Naive thymus-derived CD8-positive, alpha-beta T cell (primary cell): Measurements from ENCODE around the gene MS4A18. TPM values are rescaled to one million over a fixed set of nuclear protein-coding genes. Genes with fewer than 3 reads are reported as not detected.
"Not testable (repeated sequence)": the region's sequence is repeated elsewhere in the genome, so short reads cannot be mapped to it uniquely, and the experiment has no call there.

Source experiments
- ATAC-seq, 2 donors: fragments of 150-1000 bp; cut with Tn5 transposase in 1 of 2; sonication (Bioruptor Pico), chemical (Tn5 transposase) in 1 of 2; 1 replicate in 1 of 2; 2 replicates in 1 of 2; pipeline ENCODE4 v1.10.0; 2021; ENCODE audit warnings: mild to moderate bottlenecking in 2 of 2, moderate library complexity in 2 of 2
- POLR2A ChIA-PET: fragments of 350-600 bp; sonication (Branson Sonifier 250); formaldehyde crosslinking; loops from one replicate; lab custom pipeline; 2021; ENCODE audit warnings: antibody characterized with exemption; lab: Charles Lee
- DNase-seq, 10 donors: peaks; one replicate each; pipeline versions ENCODE4 v3.0.0 to v3.0.0-alpha.2; 2020 to 2022
- H3K27ac Mint-ChIP-seq, 10 donors: one replicate each; pipeline ENCODE4 v1.8.0; 2020 to 2022; ENCODE audit warnings: mild to moderate bottlenecking in 10 of 10, mixed read lengths in 10 of 10, moderate library complexity in 4 of 10, inconsistent platforms in 1 of 10
- H3K27me3 Mint-ChIP-seq, 5 donors: one replicate each; pipeline ENCODE4 v1.8.0; 2021 to 2022; ENCODE audit warnings: mixed read lengths in 5 of 5
- H3K36me3 Mint-ChIP-seq, 3 donors: one replicate each; pipeline ENCODE4 v1.8.0; 2020 to 2022; ENCODE audit warnings: mixed read lengths in 3 of 3, mild to moderate bottlenecking in 2 of 3, inconsistent platforms in 1 of 3
- H3K4me1 Mint-ChIP-seq, 4 donors: one replicate each; pipeline ENCODE4 v1.8.0; 2021 to 2022; ENCODE audit warnings: mixed read lengths in 4 of 4
- H3K4me3 Mint-ChIP-seq, 10 donors: one replicate each; pipeline ENCODE4 v1.8.0; 2020 to 2022; ENCODE audit warnings: mild to moderate bottlenecking in 10 of 10, mixed read lengths in 10 of 10, moderate library complexity in 6 of 10, inconsistent platforms in 1 of 10
- H3K9me3 Mint-ChIP-seq, 9 donors: one replicate each; pipeline ENCODE4 v1.8.0; 2020 to 2022; ENCODE audit warnings: mixed read lengths in 9 of 9, mild to moderate bottlenecking in 3 of 9, inconsistent platforms in 1 of 9, moderate library complexity in 1 of 9
- polyA plus RNA-seq, 3 donors: library from polyadenylated mRNA; unstranded; fragments of 300-500 nt; fragmentation: Illumina TruSeq; gene quantifications; one replicate each; pipeline ENCODE4 v1.2.3, GENCODE V29; 2021
- total RNA-seq, 8 experiments: library from RNA in 2 of 8; stranded (reverse) in 2 of 8; gene quantifications; one replicate each; pipeline ENCODE4 v1.2.3 and lab custom pipeline; 2021 to 2026

The MS4A18 gene
- total and polyA plus RNA-seq, 5 experiments from 2014 or later = not detected

- Mint-ChIP-seq H3K4me3 (no peak overlapping the region), H3K36me3 (no peaks in the 10 kb centered on the region), H3K9me3 (peaks cover 0 to 5% (median 0%) of the 10 kb centered on the region in 9 donors), H3K27ac (no peak overlapping the region), H3K4me1 (no peaks in the 10 kb centered on the region), H3K27me3 (peaks cover 11 to 32% (median 18%) of the 10 kb centered on the region in 5 donors)
- ATAC-seq (no peak), DNase-seq (no peak)
- POLR2A ChIA-PET = no interaction called here
Observed at GRCh38 chr11:60741421-60741820, 16.9 kb downstream of the MS4A18 start.

- peaks cover 0 to 3% (median 0%) of the 10 kb centered on the region in 4 donors for H3K4me1 Mint-ChIP-seq
- ATAC-seq = no peak
- DNase-seq = no peak
- POLR2A ChIA-PET = no interaction called here
- H3K36me3 Mint-ChIP-seq = no peaks in the 10 kb centered on the region
- peaks cover 0 to 5% (median 0%) of the 10 kb centered on the region in 9 donors for H3K9me3 Mint-ChIP-seq
- peaks cover 13 to 24% (median 17%) of the 10 kb centered on the region in 5 donors for H3K27me3 Mint-ChIP-seq
- H3K4me3 Mint-ChIP-seq = no peak overlapping the region
- no peak overlapping the region for H3K27ac Mint-ChIP-seq
Observed at GRCh38 chr11:60743058-60743457, 18.5 kb downstream of the MS4A18 start.

GRCh38 chr11:60744114-60744513, 19.6 kb downstream of the MS4A18 start:
- H3K4me3 Mint-ChIP-seq = no peak overlapping the region
- peaks cover 0 to 3% (median 0%) of the 10 kb centered on the region in 4 donors for H3K4me1 Mint-ChIP-seq
- no peaks in the 10 kb centered on the region for H3K36me3 Mint-ChIP-seq
- peaks cover 0 to 5% (median 0%) of the 10 kb centered on the region in 9 donors for H3K9me3 Mint-ChIP-seq
- POLR2A ChIA-PET = no interaction called here
- no peak for DNase-seq
- H3K27me3 Mint-ChIP-seq = peaks cover 7 to 16% (median 8%) of the 10 kb centered on the region in 5 donors
- H3K27ac Mint-ChIP-seq = no peak overlapping the region
- no peak for ATAC-seq

GRCh38 chr11:60747359-60747873, 22.9 kb downstream of the MS4A18 start:
- Mint-ChIP-seq H3K27ac (no peak overlapping the region), H3K4me3 (no peak overlapping the region), H3K36me3 (no peaks in the 10 kb centered on the region), H3K27me3 (peaks cover 14 to 37% (median 21%) of the 10 kb centered on the region in 5 donors), H3K9me3 (peaks cover 0 to 5% (median 0%) of the 10 kb centered on the region in 9 donors), H3K4me1 (peaks cover 0 to 3% (median 0%) of the 10 kb centered on the region in 4 donors)
- POLR2A ChIA-PET = no interaction called here
- no peak for DNase-seq
- no peak for ATAC-seq

GRCh38 chr11:60748225-60748624, 23.7 kb downstream of the MS4A18 start:
- DNase-seq = no peak
- Mint-ChIP-seq H3K27me3 (peaks cover 16 to 41% (median 24%) of the 10 kb centered on the region in 5 donors), H3K36me3 (no peaks in the 10 kb centered on the region), H3K9me3 (peaks cover 0 to 5% (median 0%) of the 10 kb centered on the region in 9 donors), H3K4me1 (peaks cover 0 to 3% (median 0%) of the 10 kb centered on the region in 4 donors), H3K4me3 (no peak overlapping the region), H3K27ac (no peak overlapping the region)
- ATAC-seq = no peak
- POLR2A ChIA-PET = no interaction called here

GRCh38 chr11:60748821-60749220, 24.3 kb downstream of the MS4A18 start:
- Mint-ChIP-seq H3K4me3 (no peak overlapping the region), H3K9me3 (peaks cover 0 to 5% (median 0%) of the 10 kb centered on the region in 9 donors), H3K27ac (no peak overlapping the region), H3K4me1 (peaks cover 0 to 3% (median 0%) of the 10 kb centered on the region in 4 donors), H3K27me3 (peaks cover 16 to 41% (median 24%) of the 10 kb centered on the region in 5 donors), H3K36me3 (no peaks in the 10 kb centered on the region)
- POLR2A ChIA-PET = no interaction called here
- ATAC-seq (no peak), DNase-seq (no peak)

GRCh38 chr11:60750911-60751310, 26.4 kb downstream of the MS4A18 start:
- Mint-ChIP-seq H3K27ac (no peak overlapping the region), H3K4me3 (no peak overlapping the region), H3K4me1 (peaks cover 0 to 3% (median 0%) of the 10 kb centered on the region in 4 donors), H3K27me3 (peaks cover 12 to 31% (median 16%) of the 10 kb centered on the region in 5 donors), H3K9me3 (no peaks in the 10 kb centered on the region), H3K36me3 (no peaks in the 10 kb centered on the region)
- ATAC-seq = no peak
- POLR2A ChIA-PET = no interaction called here
- no peak for DNase-seq

- no peaks in the 10 kb centered on the region for H3K36me3 Mint-ChIP-seq
- ATAC-seq = no peak
- no peak for DNase-seq
- no peaks in the 10 kb centered on the region for H3K9me3 Mint-ChIP-seq
- H3K4me1 Mint-ChIP-seq = no peaks in the 10 kb centered on the region
- POLR2A ChIA-PET = no interaction called here
- H3K4me3 Mint-ChIP-seq = no peak overlapping the region
- H3K27ac Mint-ChIP-seq = peak overlapping the region in 1 of 10 donors; percentile 7
- peaks cover 17 to 40% (median 20%) of the 10 kb centered on the region in 5 donors for H3K27me3 Mint-ChIP-seq
Observed at GRCh38 chr11:60753309-60753708, 28.8 kb downstream of the MS4A18 start.

GRCh38 chr11:60754887-60755286, 30.4 kb downstream of the MS4A18 start:
- DNase-seq = no peak
- Mint-ChIP-seq H3K36me3 (no peaks in the 10 kb centered on the region), H3K4me1 (peaks cover 0 to 7% (median 0%) of the 10 kb centered on the region in 4 donors), H3K27ac (no peak overlapping the region), H3K4me3 (no peak overlapping the region), H3K27me3 (peaks cover 22 to 50% (median 28%) of the 10 kb centered on the region in 5 donors), H3K9me3 (no peaks in the 10 kb centered on the region)
- no peak for ATAC-seq
- POLR2A ChIA-PET = no interaction called here

GRCh38 chr11:60756307-60757032, 31.9 kb downstream of the MS4A18 start, which contains the start of gene MS4A15:
Gene MS4A15 (plus strand): TSS chr11:60756867. CDS start chr11:60763734, 6,867 bp downstream.
- Mint-ChIP-seq H3K27ac (no peak within 1 kb of the TSS), H3K27me3 (peaks cover 28 to 53% (median 32%) of the 10 kb centered on the region in 5 donors), H3K4me3 (no peak within 1 kb of the TSS)

GRCh38 chr11:60757231-60757800, 32.8 kb downstream of the MS4A18 start:
- peaks cover 0 to 12% (median 0%) of the 10 kb centered on the region in 4 donors for H3K4me1 Mint-ChIP-seq

More at GRCh38 chr11:60756307-60757032, 31.9 kb downstream of the MS4A18 start, which contains the start of gene MS4A15:
- ATAC-seq (no peak), DNase-seq (no peak)
- POLR2A ChIA-PET = no interaction called here
- H3K9me3 Mint-ChIP-seq = no peaks in the 10 kb centered on the region
- no peaks in the 10 kb centered on the region for H3K36me3 Mint-ChIP-seq
- H3K4me1 Mint-ChIP-seq = peaks cover 0 to 9% (median 0%) of the 10 kb centered on the region in 4 donors

GRCh38 chr11:60758671-60759070, 34.2 kb downstream of the MS4A18 start:
- H3K4me3 Mint-ChIP-seq, POLR2A ChIA-PET, H3K27ac Mint-ChIP-seq, H3K9me3 Mint-ChIP-seq, DNase-seq, ATAC-seq, H3K36me3 Mint-ChIP-seq: not testable (repeated sequence)
- Mint-ChIP-seq H3K4me1 (peaks cover 0 to 15% (median 0%) of the 10 kb centered on the region in 4 donors), H3K27me3 (peaks cover 23 to 47% (median 28%) of the 10 kb centered on the region in 5 donors)

More at GRCh38 chr11:60757231-60757800, 32.8 kb downstream of the MS4A18 start:
- peaks cover 26 to 49% (median 30%) of the 10 kb centered on the region in 5 donors for H3K27me3 Mint-ChIP-seq
- H3K36me3 Mint-ChIP-seq = no peaks in the 10 kb centered on the region
- no peak overlapping the region for H3K27ac Mint-ChIP-seq
- no peaks in the 10 kb centered on the region for H3K9me3 Mint-ChIP-seq
- POLR2A ChIA-PET = no interaction called here
- DNase-seq = no peak
- no peak for ATAC-seq
- no peak overlapping the region for H3K4me3 Mint-ChIP-seq
